Measurements from ENCODE around the gene CDYL2.

Gene CDYL2

DNA sequence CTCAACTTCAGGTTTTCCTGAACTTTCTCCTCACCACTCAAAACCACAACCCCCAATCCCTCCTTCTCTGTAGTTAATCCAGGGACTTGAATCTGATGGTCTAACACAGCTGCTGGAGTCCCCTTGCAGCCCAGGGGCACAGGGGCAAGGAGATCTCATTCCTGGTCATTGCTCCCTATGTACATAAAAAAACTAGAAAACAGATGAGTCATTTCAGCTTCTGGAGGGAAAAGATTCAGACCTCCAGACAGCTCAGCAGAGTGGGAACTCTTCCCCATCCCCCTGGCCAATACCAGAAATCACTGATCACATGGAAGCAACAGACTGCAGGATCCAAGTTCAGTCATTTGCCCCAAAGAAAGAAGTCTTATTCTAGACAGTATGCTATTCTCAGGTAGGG, 201.5 kb downstream of the CDYL2 start:
- no peak overlapping the region for H3K4me3 ChIP-seq (IDR thresholded peaks at IDR 0.05; ENCODE audit: insufficient read depth, low read depth, low read length)
- H3K27me3 ChIP-seq (ENCODE audit: insufficient read depth, low read depth) = no peaks in the 10 kb centered on the region
- TF ChIP-seq CTCF (conservative IDR thresholded peaks at IDR 0.05; ENCODE audit: low read depth, low read length) = no peak
- H3K36me3 ChIP-seq (ENCODE audit: insufficient read depth) = no peaks in the 10 kb centered on the region; the same call in 1 of the 2 replicates
- H2AFZ ChIP-seq (ENCODE audit: low read depth) = no peak overlapping the region
- H3K79me2 ChIP-seq (ENCODE audit: insufficient read depth, low read depth) = no peaks in the 10 kb centered on the region
- no peak overlapping the region for H3K4me2 ChIP-seq
- no peaks in the 10 kb centered on the region for H3K4me1 ChIP-seq (ENCODE audit: low read depth, poor library complexity, severe bottlenecking)
- H4K20me1 ChIP-seq (ENCODE audit: insufficient read depth) = no peaks in the 10 kb centered on the region
- no peak overlapping the region for H3K27ac ChIP-seq
- no peak overlapping the region for H3K9ac ChIP-seq

GRCh38 chr16:80601182-80601581, 203.2 kb downstream of the CDYL2 start:
- no peaks in the 10 kb centered on the region for H4K20me1 ChIP-seq (ENCODE audit: insufficient read depth)
- no peak for TF ChIP-seq CTCF (conservative IDR thresholded peaks at IDR 0.05; ENCODE audit: low read depth, low read length)
- no peaks in the 10 kb centered on the region for H3K27me3 ChIP-seq (ENCODE audit: insufficient read depth, low read depth)
- H3K79me2 ChIP-seq (ENCODE audit: insufficient read depth, low read depth) = no peaks in the 10 kb centered on the region
- H3K9ac ChIP-seq = no peak overlapping the region
- no peak overlapping the region for H2AFZ ChIP-seq (ENCODE audit: low read depth)
- H3K4me2 ChIP-seq = no peak overlapping the region
- no peak overlapping the region for H3K4me3 ChIP-seq (IDR thresholded peaks at IDR 0.05; ENCODE audit: insufficient read depth, low read depth, low read length)
- no peak overlapping the region for H3K27ac ChIP-seq
- H3K36me3 ChIP-seq (ENCODE audit: insufficient read depth) = no peaks in the 10 kb centered on the region; the same call in 1 of the 2 replicates
- no peaks in the 10 kb centered on the region for H3K4me1 ChIP-seq (ENCODE audit: low read depth, poor library complexity, severe bottlenecking)

DNA sequence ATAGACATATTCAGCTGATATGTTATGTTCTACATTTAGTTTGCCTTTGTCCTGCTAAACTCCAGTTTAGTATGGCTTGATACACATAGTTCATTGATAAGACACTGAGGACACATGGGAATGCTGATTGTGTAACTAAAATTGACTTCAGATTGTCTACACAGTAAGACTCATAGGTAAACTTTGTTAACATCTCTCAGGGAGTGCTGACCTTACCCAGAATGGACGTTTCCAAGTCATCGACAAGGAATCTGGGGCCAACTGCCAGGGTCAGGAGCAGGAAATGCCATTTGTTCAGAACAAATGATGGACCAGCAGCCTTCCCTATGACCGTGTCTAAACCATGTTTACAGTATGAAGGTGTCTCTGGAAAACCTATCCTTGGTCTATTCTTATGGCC, 204.9 kb downstream of the CDYL2 start:
- Histone ChIP-seq H3K4me2 (no peak overlapping the region), H3K79me2 (ENCODE audit: insufficient read depth, low read depth) (no peaks in the 10 kb centered on the region), H4K20me1 (ENCODE audit: insufficient read depth) (no peaks in the 10 kb centered on the region), H3K4me3 (IDR thresholded peaks at IDR 0.05; ENCODE audit: insufficient read depth, low read depth, low read length) (no peak overlapping the region), H3K4me1 (ENCODE audit: low read depth, poor library complexity, severe bottlenecking) (peaks cover 5% of the 10 kb centered on the region), H3K36me3 (ENCODE audit: insufficient read depth) (no peaks in the 10 kb centered on the region; the same call in 1 of the 2 replicates), H3K27ac (no peak overlapping the region), H3K9ac (no peak overlapping the region), H3K27me3 (ENCODE audit: insufficient read depth, low read depth) (no peaks in the 10 kb centered on the region), H2AFZ (ENCODE audit: low read depth) (no peak overlapping the region)
- TF ChIP-seq CTCF (conservative IDR thresholded peaks at IDR 0.05; ENCODE audit: low read depth, low read length) = no peak

DNA sequence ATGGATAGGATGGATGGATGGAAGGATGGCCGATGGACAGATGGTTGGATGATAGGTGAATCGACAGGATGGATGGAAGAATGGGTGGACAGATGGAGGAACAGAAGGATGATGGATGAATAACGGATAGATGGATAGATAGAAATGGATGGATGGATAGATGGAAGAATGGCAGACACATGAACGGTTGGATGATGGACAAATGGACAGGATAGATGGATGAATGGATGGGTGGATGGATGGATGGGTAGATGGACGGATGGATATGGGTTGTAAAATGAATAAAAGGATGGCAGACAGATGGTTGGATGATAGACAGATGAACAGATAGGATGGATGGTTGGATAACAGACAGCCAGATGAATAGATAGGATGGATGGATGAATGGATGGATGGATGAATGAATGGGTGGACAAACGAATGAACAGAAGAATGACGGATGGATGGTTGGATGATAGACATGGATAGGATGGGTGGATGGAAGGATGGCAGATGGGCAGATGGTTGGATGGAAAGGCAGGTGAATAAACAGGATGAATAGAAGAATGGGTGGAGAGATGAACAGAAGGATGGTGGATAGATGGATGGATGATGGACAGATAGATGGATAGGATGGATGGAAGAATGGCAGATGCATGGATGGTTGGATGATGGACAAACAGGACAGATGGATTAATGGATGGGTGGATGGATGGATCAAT, 207.7 kb downstream of the CDYL2 start:
- H3K4me2 ChIP-seq = no peak overlapping the region
- H4K20me1 ChIP-seq (ENCODE audit: insufficient read depth) = no peaks in the 10 kb centered on the region
- H3K79me2 ChIP-seq (ENCODE audit: insufficient read depth, low read depth) = no peaks in the 10 kb centered on the region
- TF ChIP-seq CTCF (conservative IDR thresholded peaks at IDR 0.05; ENCODE audit: low read depth, low read length) = no peak
- no peaks in the 10 kb centered on the region for H3K36me3 ChIP-seq (ENCODE audit: insufficient read depth)
- H2AFZ ChIP-seq (ENCODE audit: low read depth) = no peak overlapping the region
- H3K4me1 ChIP-seq (ENCODE audit: low read depth, poor library complexity, severe bottlenecking) = peaks cover 17% of the 10 kb centered on the region
- H3K27me3 ChIP-seq (ENCODE audit: insufficient read depth, low read depth) = no peaks in the 10 kb centered on the region
- H3K27ac ChIP-seq = no peak overlapping the region
- no peak overlapping the region for H3K4me3 ChIP-seq (IDR thresholded peaks at IDR 0.05; ENCODE audit: insufficient read depth, low read depth, low read length)
- no peak overlapping the region for H3K9ac ChIP-seq
